Pulmonary artery endothelial cell (primary cell): ENCODE data around the gene ZRANB1. TPM values are rescaled to one million over a fixed set of nuclear protein-coding genes. Genes with fewer than 3 reads are reported as not detected.
"Not testable (repeated sequence)": the region's sequence is repeated elsewhere in the genome, so short reads cannot be mapped to it uniquely, and the experiment has no call there.

Experiments used
- DNase-seq: peaks from one replicate; pipeline ENCODE4 v3.0.0-alpha.2; 2011; ENCODE audit warnings: low read depth, low spot score
- total RNA-seq: library from RNA; depleted of rRNA; stranded (reverse); fragments of >200 nt; gene quantifications from 2 replicates; pipeline ENCODE4 v1.2.3, GENCODE V29; 2014

Gene ZRANB1
- total RNA-seq, 1 donor from 2014 or later: 24.1 TPM

- no peak for DNase-seq
These were observed 20.5 kb downstream of the ZRANB1 start for GRCh38 chr10:124962421-124962820.

- DNase-seq: no peak
These were observed 22.2 kb downstream of the ZRANB1 start for GRCh38 chr10:124963866-124964720.

- no peak for DNase-seq
These were observed 24.1 kb downstream of the ZRANB1 start for GRCh38 chr10:124966008-124966407.

- DNase-seq: no peak
These were observed 25.3 kb downstream of the ZRANB1 start for GRCh38 chr10:124967255-124967654.

GRCh38 chr10:124971276-124971675 is 29.4 kb downstream of the ZRANB1 start:
- no peak for DNase-seq

- no peak for DNase-seq
These were observed 30.7 kb downstream of the ZRANB1 start for GRCh38 chr10:124972637-124973036.

GRCh38 chr10:124974131-124974530 is 32.2 kb downstream of the ZRANB1 start:
- DNase-seq: no peak

GRCh38 chr10:124975977-124976514 is 34.1 kb downstream of the ZRANB1 start:
- DNase-seq: peak; percentile 15

GRCh38 chr10:124977161-124977560 is 35.2 kb downstream of the ZRANB1 start:
- DNase-seq: no peak

- no peak for DNase-seq
These were observed 35.9 kb downstream of the ZRANB1 start for GRCh38 chr10:124977648-124978375.

GRCh38 chr10:124978376-124978725 is 36.4 kb downstream of the ZRANB1 start:
- DNase-seq: no peak

GRCh38 chr10:124983321-124983720 is 41.4 kb downstream of the ZRANB1 start:
- peak; percentile 70 for DNase-seq

GRCh38 chr10:124984376-124984775 is 42.5 kb downstream of the ZRANB1 start:
- no peak for DNase-seq

GRCh38 chr10:124985162-124985561 is 43.2 kb downstream of the ZRANB1 start:
- DNase-seq: no peak

GRCh38 chr10:124987788-124988187 is 45.9 kb downstream of the ZRANB1 start:
- DNase-seq: no peak

GRCh38 chr10:124988753-124989152 is 46.8 kb downstream of the ZRANB1 start:
- DNase-seq: not testable (repeated sequence)

- no peak for DNase-seq
These were observed 47.6 kb downstream of the ZRANB1 start for GRCh38 chr10:124989526-124989925.

GRCh38 chr10:124990671-124991625 is 49.0 kb downstream of the ZRANB1 start:
- no peak for DNase-seq

- no peak for DNase-seq
These were observed 49.9 kb downstream of the ZRANB1 start for GRCh38 chr10:124991835-124992234.

- DNase-seq: no peak
These were observed 50.8 kb downstream of the ZRANB1 start for GRCh38 chr10:124992462-124993344.
